ENCODE data around the gene GPR52. TPM values are rescaled to one million over a fixed set of nuclear protein-coding genes. Genes with fewer than 3 reads are reported as not detected.
"Not testable (repeated sequence)": the region's sequence is repeated elsewhere in the genome, so short reads cannot be mapped to it uniquely, and the experiment has no call there.

Gene GPR52, protein sequence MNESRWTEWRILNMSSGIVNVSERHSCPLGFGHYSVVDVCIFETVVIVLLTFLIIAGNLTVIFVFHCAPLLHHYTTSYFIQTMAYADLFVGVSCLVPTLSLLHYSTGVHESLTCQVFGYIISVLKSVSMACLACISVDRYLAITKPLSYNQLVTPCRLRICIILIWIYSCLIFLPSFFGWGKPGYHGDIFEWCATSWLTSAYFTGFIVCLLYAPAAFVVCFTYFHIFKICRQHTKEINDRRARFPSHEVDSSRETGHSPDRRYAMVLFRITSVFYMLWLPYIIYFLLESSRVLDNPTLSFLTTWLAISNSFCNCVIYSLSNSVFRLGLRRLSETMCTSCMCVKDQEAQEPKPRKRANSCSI
- total RNA-seq, result 3.4 and 4.0 TPM in 2 replicates

DNA sequence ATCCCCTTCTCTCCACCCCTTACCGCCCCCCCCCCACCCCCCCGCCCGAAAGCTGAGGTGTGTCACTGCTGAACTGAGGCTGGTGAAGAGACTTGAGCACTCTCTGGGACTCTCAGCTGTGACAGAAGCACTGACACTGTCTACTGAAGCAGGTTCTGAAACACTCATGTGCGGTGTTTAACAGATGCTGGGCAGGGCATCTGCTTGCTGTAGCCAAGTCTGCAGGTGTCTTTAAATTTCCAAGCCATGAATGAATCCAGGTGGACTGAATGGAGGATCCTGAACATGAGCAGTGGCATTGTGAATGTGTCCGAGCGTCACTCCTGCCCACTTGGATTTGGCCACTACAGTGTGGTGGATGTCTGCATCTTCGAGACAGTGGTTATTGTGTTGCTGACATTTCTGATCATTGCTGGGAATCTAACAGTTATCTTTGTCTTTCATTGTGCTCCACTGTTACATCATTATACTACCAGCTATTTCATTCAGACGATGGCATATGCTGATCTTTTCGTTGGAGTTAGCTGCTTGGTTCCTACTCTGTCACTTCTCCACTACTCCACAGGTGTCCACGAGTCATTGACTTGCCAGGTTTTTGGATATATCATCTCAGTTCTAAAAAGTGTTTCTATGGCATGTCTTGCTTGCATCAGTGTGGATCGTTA is at the start of gene GPR52:
TSS of gene GPR52 (plus strand) at position 99 of the 665 bp plus-strand sequence. CDS start at position 247, 148 bp downstream.
- intact Hi-C loops (cut with micrococcal nuclease), result no loop called here

DNA sequence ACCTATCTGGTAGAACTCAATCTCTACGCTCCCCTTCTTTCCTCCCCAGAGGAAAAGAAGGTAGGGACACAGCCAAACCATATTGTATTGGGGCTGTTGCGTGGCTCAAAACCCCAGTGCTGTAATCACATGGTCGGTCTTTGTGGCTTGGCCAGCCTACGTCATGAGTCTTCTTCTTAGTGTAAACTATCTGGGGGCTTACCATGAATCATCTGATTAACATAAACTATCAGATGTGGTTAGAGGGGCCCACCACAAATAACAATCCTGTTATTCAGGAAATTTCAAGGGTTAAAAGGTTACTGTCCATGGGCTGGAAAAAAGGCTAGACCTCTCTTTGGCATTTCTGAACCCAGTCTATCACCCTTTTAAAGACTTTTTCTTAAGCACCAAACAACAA is 49.5 kb upstream of the GPR52 start:
- intact Hi-C loops (cut with micrococcal nuclease), result no loop called here

DNA sequence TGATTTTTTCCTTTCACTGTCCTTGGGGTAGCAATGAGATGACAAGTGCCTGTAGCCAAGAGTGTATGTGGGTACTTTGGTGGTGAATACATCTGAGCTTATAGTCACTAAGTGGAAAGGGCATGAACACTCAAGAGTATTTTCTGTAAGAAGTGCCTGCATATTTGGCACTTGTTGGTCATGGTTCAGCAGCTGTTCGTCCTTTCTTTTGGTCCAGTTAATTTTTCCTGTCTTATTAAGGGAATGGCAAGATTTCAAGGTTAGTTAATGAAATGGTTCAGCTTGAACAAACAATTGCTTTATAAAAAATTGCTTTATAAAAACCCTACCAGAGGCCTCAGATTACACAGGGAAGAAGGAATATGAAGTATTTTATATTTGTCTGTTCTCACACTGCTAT is 48.6 kb upstream of the GPR52 start:
- intact Hi-C loops (cut with micrococcal nuclease), result no loop called here

DNA sequence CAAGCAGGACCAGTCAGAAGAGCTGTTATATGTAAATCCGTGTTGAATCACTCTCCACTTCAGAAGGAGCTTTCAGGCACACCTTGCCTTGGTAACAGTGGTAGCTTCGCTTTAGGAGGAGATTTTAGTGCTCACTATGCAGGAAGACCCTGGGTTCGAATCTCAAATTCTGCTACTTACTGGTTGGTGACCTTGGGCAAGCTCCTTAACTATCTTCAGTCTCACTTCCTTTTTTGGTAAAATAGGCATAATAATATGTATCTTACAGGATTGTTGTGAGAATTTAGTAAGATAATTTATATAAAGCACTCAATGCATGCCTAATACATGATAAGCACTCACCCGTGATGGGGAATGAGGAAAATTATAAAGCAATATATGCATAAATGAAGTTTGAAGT is 46.7 kb upstream of the GPR52 start:
- intact Hi-C loops (cut with micrococcal nuclease), result no loop called here

DNA sequence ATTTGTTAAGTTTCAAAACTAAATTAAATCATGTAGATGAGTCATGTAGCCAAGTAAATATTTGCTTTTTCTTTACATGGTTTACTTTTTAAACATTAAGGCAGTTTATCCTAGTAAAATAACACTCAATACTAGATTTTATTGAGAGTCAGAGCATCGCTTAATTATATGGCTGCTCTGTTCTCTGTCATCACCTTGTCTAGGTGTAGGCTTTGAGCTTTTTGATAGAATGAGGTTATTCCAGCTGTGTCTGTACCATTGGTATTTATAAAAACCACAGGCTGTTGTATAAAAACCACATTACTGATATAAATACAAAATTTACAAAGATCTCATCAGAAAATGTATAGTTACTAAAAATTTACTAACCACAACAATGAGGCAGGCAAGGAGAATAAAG is 42.5 kb upstream of the GPR52 start:
- intact Hi-C loops (cut with micrococcal nuclease), result no loop called here

DNA sequence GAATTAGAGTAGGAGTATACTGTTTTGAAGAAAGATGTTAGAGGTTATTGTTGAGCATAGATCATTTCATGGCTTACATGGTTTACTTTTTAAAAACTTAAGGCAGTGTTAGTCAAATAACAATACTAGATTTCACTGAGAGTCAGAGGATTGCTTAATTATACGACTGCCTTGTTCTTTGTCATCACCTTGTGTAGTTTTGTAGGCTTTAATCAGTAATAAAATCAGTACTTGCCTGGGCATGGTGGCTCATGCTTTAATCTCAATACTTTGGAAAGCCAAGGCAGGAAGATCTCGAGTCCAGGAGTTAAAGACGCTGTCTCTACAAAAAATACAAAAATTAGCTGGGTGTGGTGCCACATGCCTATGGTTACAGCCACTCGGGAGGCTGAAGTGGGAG is 41.3 kb upstream of the GPR52 start:
- intact Hi-C loops (cut with micrococcal nuclease), result no loop called here

DNA sequence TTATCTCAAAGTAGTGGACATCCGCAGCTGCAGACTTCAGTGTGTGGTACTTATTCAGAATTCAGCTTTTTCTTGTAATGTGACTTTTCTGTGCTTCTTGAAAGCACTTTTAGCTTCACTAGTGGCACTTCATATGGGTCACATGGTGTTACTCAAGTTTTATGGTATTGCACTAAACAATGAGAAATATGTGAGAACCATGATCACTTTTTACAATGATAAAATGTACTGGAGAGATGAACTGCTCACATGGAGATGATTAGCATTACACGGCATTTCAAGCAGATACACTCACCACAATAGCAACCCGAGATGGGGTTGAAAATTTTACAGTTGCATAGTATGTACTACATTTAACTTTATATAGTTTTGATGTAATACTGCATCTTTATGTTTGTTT is 40.1 kb upstream of the GPR52 start:
- intact Hi-C loops (cut with micrococcal nuclease), result no loop called here

DNA sequence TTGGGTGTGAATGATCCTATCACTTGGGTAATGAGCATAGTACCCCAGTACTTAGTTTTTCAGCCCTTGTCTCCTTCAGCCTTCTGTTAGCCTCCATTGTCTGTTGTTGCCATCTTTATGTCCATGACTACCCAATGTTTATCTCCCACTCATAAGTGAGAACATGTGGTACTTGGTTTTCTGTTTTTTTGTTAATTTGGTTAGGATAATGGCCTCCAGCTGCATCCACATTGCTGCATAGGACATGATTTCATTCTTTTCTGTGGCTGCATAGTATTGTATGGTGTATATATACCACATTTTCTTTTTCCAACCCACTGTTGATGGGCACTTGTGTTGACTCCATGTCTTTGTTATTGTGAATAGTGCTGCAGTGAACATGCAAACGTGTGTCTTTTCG is 39.6 kb upstream of the GPR52 start:
- intact Hi-C loops (cut with micrococcal nuclease), result no loop called here

DNA sequence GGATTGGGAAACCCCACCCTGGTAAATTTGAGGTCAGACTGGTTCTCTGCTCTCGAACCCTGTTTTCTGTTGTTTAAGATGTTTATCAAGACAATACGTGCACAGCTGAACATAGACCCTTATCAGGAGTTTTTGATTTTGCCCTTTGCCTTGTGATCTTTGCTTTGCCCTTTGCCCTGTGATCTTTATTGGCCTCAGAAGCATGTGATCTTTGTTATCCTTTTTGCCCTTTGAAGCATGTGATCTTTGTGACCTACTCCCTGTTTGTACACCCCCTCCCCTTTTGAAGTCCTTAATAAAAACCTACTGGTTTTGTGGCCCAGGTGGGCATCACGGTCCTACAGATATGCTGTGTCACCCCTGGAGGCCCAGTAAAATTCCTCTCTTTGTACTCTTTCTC is 38.0 kb upstream of the GPR52 start:
- intact Hi-C loops (cut with micrococcal nuclease), result not testable (repeated sequence)

DNA sequence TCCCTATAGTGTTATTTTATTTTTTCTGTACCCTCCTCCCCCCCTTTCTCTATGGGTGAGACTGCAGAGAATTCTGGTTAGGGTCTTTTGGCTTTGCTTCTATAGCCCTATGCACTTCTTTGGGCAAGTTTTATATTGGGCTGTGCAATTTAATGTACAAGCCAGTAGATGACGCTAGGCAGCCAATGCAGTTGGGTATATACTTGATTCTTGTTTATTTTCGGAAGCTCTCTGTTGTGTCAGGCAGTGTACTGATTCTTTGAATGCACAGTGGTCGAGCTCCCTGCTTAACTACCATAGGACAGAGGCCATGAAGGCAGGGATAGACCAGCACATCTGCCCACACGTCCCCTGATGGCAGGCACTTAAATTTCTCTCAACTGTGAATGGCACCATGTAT is 34.1 kb upstream of the GPR52 start:
- intact Hi-C loops (cut with micrococcal nuclease), result no loop called here

DNA sequence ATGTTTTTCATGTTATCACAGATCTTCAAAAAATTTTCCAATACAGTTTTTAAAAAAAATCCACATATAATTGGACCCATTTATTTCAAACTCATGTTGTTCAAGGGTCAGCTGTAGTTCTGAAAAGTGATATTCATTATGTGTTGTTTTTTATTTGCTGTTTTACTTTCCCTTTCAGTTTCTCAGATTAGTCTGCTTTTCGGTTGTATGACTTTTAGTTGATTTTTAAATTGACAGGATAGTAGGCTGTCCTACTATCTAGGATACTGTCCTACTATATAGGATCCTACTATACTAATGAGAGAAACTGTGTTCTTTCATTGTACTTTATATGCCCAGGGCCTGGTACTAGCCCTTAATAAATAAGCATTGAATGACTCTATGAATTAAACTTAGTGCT is 33.6 kb upstream of the GPR52 start:
- intact Hi-C loops (cut with micrococcal nuclease), result no loop called here

DNA sequence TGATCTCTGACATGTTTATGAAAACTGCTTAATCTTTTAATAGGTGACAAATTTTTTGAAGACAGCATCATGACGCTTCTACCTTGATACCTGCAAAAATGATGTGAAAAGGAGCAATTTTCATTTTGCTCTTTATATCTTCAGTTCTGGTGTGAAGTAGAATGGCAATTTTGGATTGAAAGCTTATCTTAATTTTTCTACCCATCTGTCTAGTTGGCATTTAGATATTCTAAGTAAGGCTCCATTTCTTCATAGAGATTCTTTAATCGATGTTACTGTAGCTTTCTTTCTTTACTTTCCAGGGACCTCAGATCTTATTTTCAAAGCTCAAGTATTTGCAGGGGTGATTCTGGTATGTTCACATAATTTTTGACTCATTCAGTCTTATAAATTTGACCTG is 32.3 kb upstream of the GPR52 start:
- intact Hi-C loops (cut with micrococcal nuclease), result no loop called here

DNA sequence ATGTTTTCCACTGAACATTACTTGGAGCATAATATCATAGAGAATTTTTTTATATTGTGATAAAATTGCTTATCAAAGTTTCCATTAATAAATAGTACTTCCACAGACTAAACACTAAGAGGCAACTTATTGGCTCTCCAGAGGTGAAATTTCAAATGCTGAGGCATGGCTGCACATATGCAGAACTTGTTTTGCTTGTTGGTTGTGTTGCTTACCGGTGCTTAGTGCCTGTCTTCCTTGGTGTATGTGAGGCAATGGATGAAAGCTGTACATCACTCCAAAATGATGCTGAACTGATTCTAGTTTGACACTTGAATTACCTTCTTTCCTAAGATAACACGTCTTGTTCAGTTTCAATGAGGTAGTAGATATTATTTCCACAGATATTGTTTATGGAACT is 29.8 kb upstream of the GPR52 start:
- intact Hi-C loops (cut with micrococcal nuclease), result no loop called here

DNA sequence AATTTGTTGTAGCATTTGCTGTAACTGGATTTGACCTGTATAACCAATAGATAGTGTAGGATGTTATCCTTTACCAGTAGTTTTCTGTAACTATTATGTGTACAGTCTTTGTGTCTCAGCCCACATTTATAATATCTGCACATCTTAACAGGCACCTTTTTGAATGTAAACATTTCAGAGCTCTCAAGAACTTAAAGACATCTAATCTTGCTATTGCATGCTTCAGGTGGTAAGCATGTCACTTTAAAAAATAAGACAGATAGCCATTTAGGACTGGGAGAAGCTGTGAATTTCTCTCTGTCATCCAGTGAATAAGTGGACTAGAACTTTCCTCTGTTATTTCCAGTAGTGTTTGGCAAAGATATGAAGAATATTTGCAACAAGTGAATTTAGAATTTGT is 22.6 kb upstream of the GPR52 start:
- intact Hi-C loops (cut with micrococcal nuclease), result no loop called here

DNA sequence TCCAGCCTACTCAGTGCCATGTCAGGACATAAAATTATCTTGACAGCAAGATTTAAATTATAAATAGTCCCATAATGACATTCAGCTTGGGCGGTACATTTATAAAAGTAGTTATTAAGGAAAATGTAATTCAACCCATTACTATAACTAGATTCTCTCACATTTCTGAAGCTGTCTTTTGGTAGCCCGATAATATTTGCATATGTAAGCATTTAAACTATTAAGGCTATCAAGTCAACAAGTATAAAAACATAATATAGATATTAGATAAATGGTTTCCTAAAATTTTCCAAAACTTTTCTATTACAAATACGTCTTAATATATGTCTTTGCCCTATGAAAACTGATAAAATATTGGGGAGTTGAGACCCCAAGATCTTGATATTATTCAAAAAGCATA is 21.6 kb upstream of the GPR52 start:
- intact Hi-C loops (cut with micrococcal nuclease), result no loop called here

DNA sequence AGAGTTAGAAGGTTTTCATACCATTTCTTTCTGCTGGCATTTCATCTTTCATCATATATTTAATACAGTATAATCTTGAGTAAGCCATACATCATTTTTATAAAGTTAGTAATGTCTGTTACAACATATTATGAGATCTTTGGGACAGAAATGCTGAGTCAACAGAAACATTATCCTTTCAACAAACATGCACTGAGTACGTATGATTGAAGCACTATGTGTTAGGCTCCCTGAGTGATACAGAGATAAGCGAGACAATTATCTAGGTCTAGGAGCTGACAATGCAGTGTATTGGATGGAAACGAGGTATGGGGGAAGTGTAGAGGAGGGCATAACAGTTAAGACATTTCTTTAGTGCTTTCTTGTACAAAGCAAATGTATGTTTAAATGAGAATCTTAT is 19.7 kb upstream of the GPR52 start:
- intact Hi-C loops (cut with micrococcal nuclease), result no loop called here

DNA sequence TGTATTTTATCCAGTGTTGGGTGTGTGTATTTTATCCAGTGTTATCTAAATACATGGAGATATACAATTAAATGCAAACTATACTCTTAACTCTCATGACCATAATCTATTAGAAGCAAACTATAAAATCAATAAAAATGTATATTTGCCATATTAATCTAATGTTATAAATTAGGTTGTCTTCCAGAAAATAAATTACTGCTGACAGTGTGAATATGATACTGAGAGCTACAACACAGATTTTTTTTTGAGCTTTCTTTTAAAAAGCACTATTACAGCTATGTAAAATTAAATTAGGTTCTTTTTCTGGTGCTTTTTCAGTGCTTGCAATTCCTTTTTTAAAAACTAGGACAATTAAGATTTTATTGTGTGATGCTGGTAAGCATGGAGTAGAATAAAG is 19.0 kb upstream of the GPR52 start:
- intact Hi-C loops (cut with micrococcal nuclease), result no loop called here

DNA sequence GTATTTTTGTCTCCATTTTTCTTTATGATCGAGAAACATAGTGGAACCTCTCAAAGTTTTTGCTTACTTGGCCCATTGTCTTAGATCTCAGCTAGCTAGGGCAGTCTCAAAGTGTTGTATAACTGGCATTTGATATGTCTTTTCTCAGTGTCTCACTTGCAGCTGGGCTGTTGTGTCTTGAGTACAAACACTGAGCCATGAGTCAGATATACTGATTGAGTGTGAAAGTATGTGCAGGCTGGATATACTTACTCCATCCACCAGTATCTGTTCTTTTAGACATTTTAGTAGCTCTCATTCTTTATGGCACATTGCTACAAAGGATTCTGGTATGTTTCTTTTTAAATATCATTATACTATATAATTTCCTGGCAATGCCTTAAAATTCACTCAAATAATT is 14.3 kb upstream of the GPR52 start:
- intact Hi-C loops (cut with micrococcal nuclease), result no loop called here

DNA sequence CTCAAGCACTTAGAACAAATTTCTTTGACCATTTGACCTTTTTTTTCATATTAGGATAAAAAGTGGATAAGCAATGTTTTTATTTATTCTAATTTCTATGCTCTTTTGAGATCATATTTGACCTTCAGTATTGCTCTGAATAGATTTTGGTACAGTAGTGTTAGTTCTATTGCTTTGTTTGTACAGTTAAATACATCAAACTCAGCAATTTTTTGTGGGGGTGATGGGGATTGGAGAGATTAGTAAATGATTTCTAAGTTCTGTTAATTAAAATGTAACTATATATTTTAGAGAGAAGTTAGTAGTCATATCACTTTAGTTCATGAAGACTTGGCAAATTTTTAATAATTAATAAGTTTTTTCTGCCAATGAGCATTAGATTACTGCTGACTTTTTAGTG is 2.4 kb upstream of the GPR52 start:
- intact Hi-C loops (cut with micrococcal nuclease), result no loop called here

DNA sequence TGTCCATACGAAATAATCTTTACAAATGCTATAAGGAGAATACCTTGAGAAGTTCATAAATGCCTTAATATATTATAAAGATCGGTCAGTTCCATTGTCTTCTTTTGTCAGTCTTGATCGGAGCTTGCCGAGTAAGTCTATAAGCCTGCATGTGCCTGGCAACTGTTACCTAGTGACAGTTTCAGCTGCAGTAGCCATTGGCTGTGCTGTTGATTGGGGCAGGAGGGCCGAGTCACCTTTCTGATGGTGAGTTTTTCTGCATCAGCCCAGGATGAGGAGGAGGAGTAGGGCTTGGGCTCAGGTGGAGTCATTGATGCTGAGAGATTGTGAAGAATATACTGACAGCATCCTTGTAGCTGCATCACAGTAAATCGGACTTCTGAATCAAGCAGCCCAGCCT is 1.9 kb upstream of the GPR52 start:
- intact Hi-C loops (cut with micrococcal nuclease), result no loop called here

DNA sequence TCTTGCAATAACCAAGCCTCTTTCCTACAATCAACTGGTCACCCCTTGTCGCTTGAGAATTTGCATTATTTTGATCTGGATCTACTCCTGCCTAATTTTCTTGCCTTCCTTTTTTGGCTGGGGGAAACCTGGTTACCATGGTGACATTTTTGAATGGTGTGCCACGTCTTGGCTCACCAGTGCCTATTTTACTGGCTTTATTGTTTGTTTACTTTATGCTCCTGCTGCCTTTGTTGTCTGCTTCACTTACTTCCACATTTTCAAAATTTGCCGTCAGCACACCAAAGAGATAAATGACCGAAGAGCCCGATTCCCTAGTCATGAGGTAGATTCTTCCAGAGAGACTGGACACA is 743 bp downstream of the GPR52 start:
- intact Hi-C loops (cut with micrococcal nuclease), result no loop called here

DNA sequence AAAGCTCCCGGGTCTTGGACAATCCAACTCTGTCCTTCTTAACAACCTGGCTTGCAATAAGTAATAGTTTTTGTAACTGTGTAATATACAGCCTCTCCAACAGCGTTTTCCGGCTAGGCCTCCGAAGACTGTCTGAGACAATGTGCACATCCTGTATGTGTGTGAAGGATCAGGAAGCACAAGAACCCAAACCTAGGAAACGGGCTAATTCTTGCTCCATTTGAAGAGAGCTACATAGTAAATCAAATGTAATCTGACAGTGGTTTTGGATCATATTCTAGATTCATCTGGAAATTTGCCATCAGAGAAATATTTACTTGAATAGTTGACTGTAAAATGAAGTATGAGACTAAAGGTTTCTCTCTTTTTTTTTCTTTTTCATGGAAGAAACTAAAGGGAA is 1.2 kb downstream of the GPR52 start:
- intact Hi-C loops (cut with micrococcal nuclease), result no loop called here

DNA sequence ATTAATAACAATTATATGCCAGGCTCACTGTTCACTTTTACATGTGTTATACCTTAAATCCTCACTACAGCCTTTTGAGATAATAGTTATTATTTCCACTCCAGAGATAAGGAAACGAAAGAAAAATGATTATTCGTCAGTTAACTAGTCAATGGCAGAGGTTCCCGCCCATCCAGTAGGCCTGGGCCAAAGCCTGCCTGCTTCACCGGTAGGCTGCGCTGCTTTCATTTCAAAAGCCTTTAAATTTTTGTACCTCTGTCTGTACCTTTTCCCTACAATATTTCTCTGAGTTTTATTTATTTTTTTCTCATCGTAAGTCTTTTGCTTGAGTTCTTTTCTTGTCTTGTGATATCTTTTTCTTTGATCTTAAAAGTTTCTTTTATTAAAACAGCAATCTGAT is 3.6 kb downstream of the GPR52 start:
- intact Hi-C loops (cut with micrococcal nuclease), result no loop called here

Data from T-helper 2 cell treated with Interferon-gamma antibody and Interleukin-4, amounts not matched to agents 100 ng/mL and 5 ng/mL, for 36 hours (primary cell).